Suprapubic skin (tissue), 3 donors: ENCODE data around the gene KIF19.

Experiments
- POLR2A ChIP-seq, 2 donors: fragments of 450-650 bp; IDR thresholded peaks; one replicate each; pipeline ENCODE4 v1.6.1; 2017; ENCODE audit warnings: antibody characterized with exemption in 2 of 2, mild to moderate bottlenecking in 2 of 2, moderate library complexity in 2 of 2
- TF ChIP-seq, protein P1 (sequence below), 2 donors: fragments of 200-600 bp in 1 of 2; fragments of 450-650 bp in 1 of 2; sonication (generic) in 1 of 2; IDR thresholded peaks; one replicate each; pipeline ENCODE4 v1.5.1; 2016 to 2019; ENCODE audit warnings: antibody characterized with exemption in 2 of 2, mild to moderate bottlenecking in 1 of 2, moderate library complexity in 1 of 2

DNA sequence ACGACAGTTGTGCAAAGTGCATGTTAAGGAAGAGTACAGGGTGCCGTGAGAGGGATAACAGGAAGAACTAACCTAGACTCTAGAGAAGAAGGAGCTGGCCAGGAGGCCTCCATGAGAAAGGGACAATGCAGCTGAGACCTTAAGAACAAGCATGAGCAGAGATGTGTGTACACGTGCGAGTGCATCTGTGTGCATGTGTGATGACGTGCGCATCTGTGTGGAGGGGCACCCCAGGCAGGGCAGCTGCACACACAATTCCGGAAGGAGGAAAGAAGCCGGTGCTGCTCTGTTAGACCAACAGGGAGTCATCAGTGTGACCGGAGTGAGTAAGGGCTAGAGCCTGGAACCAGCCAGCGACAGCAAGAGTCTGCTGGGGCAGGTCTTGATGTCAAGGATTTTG lies 7.6 kb upstream of the KIF19 start:
- TF ChIP-seq, protein P1, sequence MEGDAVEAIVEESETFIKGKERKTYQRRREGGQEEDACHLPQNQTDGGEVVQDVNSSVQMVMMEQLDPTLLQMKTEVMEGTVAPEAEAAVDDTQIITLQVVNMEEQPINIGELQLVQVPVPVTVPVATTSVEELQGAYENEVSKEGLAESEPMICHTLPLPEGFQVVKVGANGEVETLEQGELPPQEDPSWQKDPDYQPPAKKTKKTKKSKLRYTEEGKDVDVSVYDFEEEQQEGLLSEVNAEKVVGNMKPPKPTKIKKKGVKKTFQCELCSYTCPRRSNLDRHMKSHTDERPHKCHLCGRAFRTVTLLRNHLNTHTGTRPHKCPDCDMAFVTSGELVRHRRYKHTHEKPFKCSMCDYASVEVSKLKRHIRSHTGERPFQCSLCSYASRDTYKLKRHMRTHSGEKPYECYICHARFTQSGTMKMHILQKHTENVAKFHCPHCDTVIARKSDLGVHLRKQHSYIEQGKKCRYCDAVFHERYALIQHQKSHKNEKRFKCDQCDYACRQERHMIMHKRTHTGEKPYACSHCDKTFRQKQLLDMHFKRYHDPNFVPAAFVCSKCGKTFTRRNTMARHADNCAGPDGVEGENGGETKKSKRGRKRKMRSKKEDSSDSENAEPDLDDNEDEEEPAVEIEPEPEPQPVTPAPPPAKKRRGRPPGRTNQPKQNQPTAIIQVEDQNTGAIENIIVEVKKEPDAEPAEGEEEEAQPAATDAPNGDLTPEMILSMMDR (IDR thresholded peaks at IDR 0.05) = no peak
- TF ChIP-seq POLR2A (IDR thresholded peaks at IDR 0.05) = no peak
